Measurements from ENCODE around the gene NEUROD2. TPM values are rescaled to one million over a fixed set of nuclear protein-coding genes. Genes with fewer than 3 reads are reported as not detected.

Gene NEUROD2
- total RNA-seq: not detected

DNA sequence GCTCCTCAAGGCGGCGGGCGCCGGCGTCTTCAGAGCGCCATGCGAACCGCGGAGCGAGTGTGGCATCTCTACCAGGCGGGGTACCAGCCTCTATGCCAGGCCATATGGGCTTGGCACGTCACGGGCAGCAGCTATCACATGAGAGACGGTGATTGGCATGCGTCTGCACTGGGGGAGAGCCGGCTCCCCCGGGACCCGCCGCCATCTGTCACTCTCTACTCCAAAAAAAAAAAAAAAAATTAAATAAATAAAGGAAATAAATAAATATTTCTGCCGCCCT lies at the start of gene NEUROD2:
Gene NEUROD2 (minus strand): TSS at position 70 of the 280 bp plus-strand sequence. CDS start 1,321 bp downstream, outside the sequence.
- Histone ChIP-seq H3K9me3 (no peaks in the 10 kb centered on the region), H3K27me3 (peaks cover 0 to 42% of the 10 kb centered on the region in 2 donors), H3K4me1 (peaks cover 28% of the 10 kb centered on the region), H3K4me3 (no peak within 1 kb of the TSS), H3K36me3 (replicated peaks in 1 of 2; ENCODE audit: insufficient read depth in 1 of 2, low read depth in 2 of 2) (no peaks in the 10 kb centered on the region), H3K27ac (no peak within 1 kb of the TSS)
- DNase-seq (no peak), ATAC-seq (no peak)
- intact Hi-C loops (cut with DNase I): no loop called here
- 5 to 6% methylated on average over 16 to 20 of the region's 20 CpGs for WGBS, 2 donors
- no peak for TF ChIP-seq POLR2A (IDR thresholded peaks at IDR 0.05)
- TF ChIP-seq, protein P1, sequence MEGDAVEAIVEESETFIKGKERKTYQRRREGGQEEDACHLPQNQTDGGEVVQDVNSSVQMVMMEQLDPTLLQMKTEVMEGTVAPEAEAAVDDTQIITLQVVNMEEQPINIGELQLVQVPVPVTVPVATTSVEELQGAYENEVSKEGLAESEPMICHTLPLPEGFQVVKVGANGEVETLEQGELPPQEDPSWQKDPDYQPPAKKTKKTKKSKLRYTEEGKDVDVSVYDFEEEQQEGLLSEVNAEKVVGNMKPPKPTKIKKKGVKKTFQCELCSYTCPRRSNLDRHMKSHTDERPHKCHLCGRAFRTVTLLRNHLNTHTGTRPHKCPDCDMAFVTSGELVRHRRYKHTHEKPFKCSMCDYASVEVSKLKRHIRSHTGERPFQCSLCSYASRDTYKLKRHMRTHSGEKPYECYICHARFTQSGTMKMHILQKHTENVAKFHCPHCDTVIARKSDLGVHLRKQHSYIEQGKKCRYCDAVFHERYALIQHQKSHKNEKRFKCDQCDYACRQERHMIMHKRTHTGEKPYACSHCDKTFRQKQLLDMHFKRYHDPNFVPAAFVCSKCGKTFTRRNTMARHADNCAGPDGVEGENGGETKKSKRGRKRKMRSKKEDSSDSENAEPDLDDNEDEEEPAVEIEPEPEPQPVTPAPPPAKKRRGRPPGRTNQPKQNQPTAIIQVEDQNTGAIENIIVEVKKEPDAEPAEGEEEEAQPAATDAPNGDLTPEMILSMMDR (IDR thresholded peaks at IDR 0.05): no peak

DNA sequence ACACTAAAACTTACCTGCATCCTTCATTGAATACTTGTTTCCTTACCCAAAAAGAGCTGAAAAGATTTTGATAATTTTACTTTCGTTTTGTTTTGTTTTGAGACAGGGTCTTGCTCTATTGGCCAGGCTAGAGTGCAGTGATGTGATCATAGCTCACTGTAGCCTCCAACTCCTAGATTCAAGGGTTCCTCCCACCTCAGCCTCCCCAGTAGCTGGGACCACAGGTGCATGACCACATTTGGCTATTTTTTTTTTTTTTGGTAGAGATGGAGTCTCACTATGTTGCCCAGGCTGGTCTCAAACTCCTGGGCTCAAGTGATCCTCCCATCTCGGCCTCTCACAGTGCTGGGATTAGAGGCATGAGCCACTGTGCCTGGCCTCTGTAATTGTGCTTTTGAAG lies 47.4 kb upstream of the NEUROD2 start:
- WGBS, 2 donors: 74 to 86% methylated on average over 2 of the region's 2 CpGs
- Histone ChIP-seq H3K27ac (no peak overlapping the region), H3K36me3 (replicated peaks in 1 of 2; ENCODE audit: insufficient read depth in 1 of 2, low read depth in 2 of 2) (peaks cover 0 to 3% of the 10 kb centered on the region in 2 donors), H3K27me3 (no peaks in the 10 kb centered on the region), H3K4me1 (peaks cover 6% of the 10 kb centered on the region), H3K4me3 (no peak overlapping the region), H3K9me3 (no peaks in the 10 kb centered on the region)
- intact Hi-C loops (cut with DNase I): no loop called here
- DNase-seq: no peak
- TF ChIP-seq, protein P1 (IDR thresholded peaks at IDR 0.05): no peak
- ATAC-seq: no peak

DNA sequence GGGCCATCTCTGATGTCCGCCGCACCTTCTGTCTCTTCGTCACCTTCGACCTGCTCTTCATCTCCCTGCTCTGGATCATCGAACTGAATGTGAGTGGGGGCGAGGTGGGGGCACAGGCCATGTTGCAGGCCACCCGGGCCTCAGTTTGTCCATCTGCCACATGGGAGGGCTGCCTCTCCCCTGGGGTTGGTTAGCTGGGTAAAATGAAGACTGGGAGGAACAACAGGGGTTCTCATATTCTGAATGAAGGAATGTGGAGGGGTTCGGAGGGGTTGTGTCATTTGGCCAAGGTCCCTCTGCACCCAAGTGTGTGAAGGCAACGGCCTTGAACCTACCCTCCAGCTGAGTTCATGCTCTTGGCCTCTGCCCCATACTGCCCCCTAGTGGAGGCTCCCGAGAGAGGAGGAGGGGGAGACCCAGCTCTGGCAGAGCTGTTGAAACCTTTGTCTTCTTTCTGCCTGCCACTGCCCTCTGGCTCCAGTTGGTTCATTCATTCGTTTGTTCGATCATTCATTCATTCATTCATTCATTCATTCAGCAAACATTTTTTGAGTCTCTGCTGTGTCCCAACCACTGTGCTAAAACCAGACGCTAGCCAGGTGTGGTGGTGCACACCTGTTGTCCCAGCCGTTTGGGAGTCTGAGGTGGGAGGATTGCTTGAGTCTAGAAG lies 46.1 kb upstream of the NEUROD2 start:
- Histone ChIP-seq H3K4me3 (no peak overlapping the region), H3K27ac (no peak overlapping the region), H3K27me3 (no peaks in the 10 kb centered on the region), H3K36me3 (replicated peaks in 1 of 2; ENCODE audit: insufficient read depth in 1 of 2, low read depth in 2 of 2) (peaks cover 0 to 3% of the 10 kb centered on the region in 2 donors), H3K4me1 (peaks cover 6% of the 10 kb centered on the region), H3K9me3 (no peaks in the 10 kb centered on the region)
- ATAC-seq (peak; percentile 58), DNase-seq (peak; percentile 57 to 73 (median 68))
- 43 to 47% methylated on average over 14 of the region's 14 CpGs for WGBS, 2 donors
- TF ChIP-seq, protein P1 (IDR thresholded peaks at IDR 0.05): peak; percentile 61 to 79 (median 69)
- no peak for TF ChIP-seq POLR2A (IDR thresholded peaks at IDR 0.05)
- intact Hi-C loops (cut with DNase I): no loop called here

DNA sequence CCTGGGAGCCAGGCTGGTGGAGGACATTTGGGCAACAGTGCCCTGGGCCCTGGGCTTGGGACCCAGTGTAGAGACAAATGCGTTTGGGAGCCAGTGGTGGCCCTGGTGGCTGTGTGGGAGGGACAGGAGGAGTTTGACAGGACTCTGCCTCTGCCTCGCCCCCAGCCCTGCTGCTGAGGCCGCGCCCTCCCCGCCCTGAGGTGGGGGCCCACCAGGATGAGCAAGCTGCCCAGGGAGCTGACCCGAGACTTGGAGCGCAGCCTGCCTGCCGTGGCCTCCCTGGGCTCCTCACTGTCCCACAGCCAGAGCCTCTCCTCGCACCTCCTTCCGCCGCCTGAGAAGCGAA lies 45.6 kb upstream of the NEUROD2 start:
- Histone ChIP-seq H3K36me3 (replicated peaks in 1 of 2; ENCODE audit: insufficient read depth in 1 of 2, low read depth in 2 of 2) (peaks cover 0 to 3% of the 10 kb centered on the region in 2 donors), H3K4me3 (no peak overlapping the region), H3K27me3 (no peaks in the 10 kb centered on the region), H3K27ac (no peak overlapping the region), H3K9me3 (no peaks in the 10 kb centered on the region), H3K4me1 (peaks cover 6% of the 10 kb centered on the region)
- 73 to 74% methylated on average over 9 to 12 of the region's 12 CpGs for WGBS, 2 donors
- ATAC-seq (no peak), DNase-seq (no peak)
- intact Hi-C loops (cut with DNase I): no loop called here
- TF ChIP-seq, protein P1 (IDR thresholded peaks at IDR 0.05): no peak
- TF ChIP-seq POLR2A (IDR thresholded peaks at IDR 0.05): no peak

Measured in body of pancreas (tissue), 4 donors.